PFSK-1 (cell line): ENCODE measurements around the gene ADPRHL1.

ENCODE experiments used
- POLR2AphosphoS5 ChIP-seq: IDR thresholded peaks from 2 replicates; pipeline ENCODE4 v1.6.1; 2012; ENCODE audit warnings: low read depth, mild to moderate bottlenecking, control low read depth, low read length, moderate library complexity
- SIN3A ChIP-seq: IDR thresholded peaks from 2 replicates; pipeline ENCODE4 v1.6.1; 2012; ENCODE audit warnings: mild to moderate bottlenecking, low read length, moderate library complexity, borderline replicate concordance; ENCODE audit not compliant: insufficient read depth

- TF ChIP-seq SIN3A = no peak
- no peak for TF ChIP-seq POLR2AphosphoS5
Measured at GRCh38 chr13:113458253-113459065, 5.2 kb upstream of the ADPRHL1 start.
